ENCODE measurements around the gene HSPA12B.

HSPA12B gene

GRCh38 chr20:3755269-3755668, 22.8 kb downstream of the HSPA12B start:
- POLR2A ChIA-PET, result interaction anchor here (1.5 to 1.8 kb wide), 2 partner anchors 11 to 12 kb away, joined by 4 to 8 read pairs; partner anchors contain the start of gene ADISSP
- DNase-seq (ENCODE audit: extremely low spot score), result no peak
- TF ChIP-seq HDGF (IDR thresholded peaks at IDR 0.05; ENCODE audit: borderline replicate concordance) (no peak), FOXM1 (IDR thresholded peaks at IDR 0.05; ENCODE audit: borderline replicate concordance) (no peak)
- CTCF ChIA-PET, result interaction anchor here (1.1 kb wide), 1 partner anchor 26 kb away, joined by 3 read pairs; the partner anchor contains the start of gene SPEF1

GRCh38 chr20:3755814-3756480, 23.5 kb downstream of the HSPA12B start:
- DNase-seq (ENCODE audit: extremely low spot score), result no peak
- ChIA-PET CTCF (interaction anchor here (1.1 kb wide), 1 partner anchor 25 kb away, joined by 3 read pairs; the partner anchor contains the start of gene SPEF1), POLR2A (interaction anchor here (1.5 to 2.5 kb wide), 3 partner anchors 10 to 12 kb away, joined by 4 to 13 read pairs (median 8); partner anchors contain the start of gene ADISSP)
- no peak for TF ChIP-seq CTBP1 (IDR thresholded peaks at IDR 0.05; ENCODE audit: borderline replicate concordance)
- no peak for TF ChIP-seq LEF1 (IDR thresholded peaks at IDR 0.05; ENCODE audit: borderline replicate concordance)
- TF ChIP-seq ARNT (IDR thresholded peaks at IDR 0.05), result no peak
- no peak for TF ChIP-seq FOXK2 (IDR thresholded peaks at IDR 0.05)
- TF ChIP-seq SUZ12 (IDR thresholded peaks at IDR 0.05), result no peak

GRCh38 chr20:3757268-3757667, 24.8 kb downstream of the HSPA12B start:
- TF ChIP-seq SP1 (IDR thresholded peaks at IDR 0.05) (no peak), ELF4 (IDR thresholded peaks at IDR 0.05) (no peak), CTBP1 (IDR thresholded peaks at IDR 0.05; ENCODE audit: borderline replicate concordance) (no peak), ZNF384 (IDR thresholded peaks at IDR 0.05) (no peak), NFRKB (IDR thresholded peaks at IDR 0.05) (no peak), FOXM1 (IDR thresholded peaks at IDR 0.05; ENCODE audit: borderline replicate concordance) (no peak), LEF1 (IDR thresholded peaks at IDR 0.05; ENCODE audit: borderline replicate concordance) (no peak), FOXK2 (IDR thresholded peaks at IDR 0.05) (no peak), ARNT (IDR thresholded peaks at IDR 0.05) (no peak), BHLHE40 (IDR thresholded peaks at IDR 0.05; ENCODE audit: borderline replicate concordance) (no peak), SUZ12 (IDR thresholded peaks at IDR 0.05) (no peak), PKNOX1 (IDR thresholded peaks at IDR 0.05) (no peak), TARDBP (IDR thresholded peaks at IDR 0.05) (no peak), L3MBTL2 (conservative IDR thresholded peaks at IDR 0.05) (no peak), FOXA1 (IDR thresholded peaks at IDR 0.05) (no peak), HDGF (IDR thresholded peaks at IDR 0.05; ENCODE audit: borderline replicate concordance) (no peak)
- ChIA-PET POLR2A (interaction anchor here (2.5 kb wide), 1 partner anchor 11 kb away, joined by 13 read pairs; the partner anchor contains the start of gene ADISSP), CTCF (interaction anchor here (0.7 to 1.1 kb wide), 2 partner anchors 10 to 13 kb away, joined by 3 to 4 read pairs; partner anchors contain the start of gene ADISSP)
- no peak for DNase-seq (ENCODE audit: extremely low spot score)

- DNase-seq (ENCODE audit: extremely low spot score), result no peak
- ChIA-PET CTCF (no interaction called here), POLR2A (interaction anchor here (2.5 kb wide), 1 partner anchor 10 kb away, joined by 13 read pairs; the partner anchor contains the start of gene ADISSP)
- TF ChIP-seq NFRKB (IDR thresholded peaks at IDR 0.05) (no peak), ELF4 (IDR thresholded peaks at IDR 0.05) (no peak), LEF1 (IDR thresholded peaks at IDR 0.05; ENCODE audit: borderline replicate concordance) (no peak), SUZ12 (IDR thresholded peaks at IDR 0.05) (no peak), SP1 (IDR thresholded peaks at IDR 0.05) (no peak), FOXA1 (IDR thresholded peaks at IDR 0.05) (no peak), L3MBTL2 (conservative IDR thresholded peaks at IDR 0.05) (no peak)
These were observed 26.1 kb downstream of the HSPA12B start for GRCh38 chr20:3758566-3758965.

- CTCF ChIA-PET, result interaction anchor here (0.5 kb wide), 1 partner anchor 294 kb away, joined by 3 read pairs; no protein-coding TSS in a partner anchor
- no peak for DNase-seq (ENCODE audit: extremely low spot score)
- POLR2A ChIA-PET, result no interaction called here
- no peak for TF ChIP-seq PKNOX1 (IDR thresholded peaks at IDR 0.05)
These were observed 26.9 kb downstream of the HSPA12B start for GRCh38 chr20:3759316-3759823.

GRCh38 chr20:3759884-3760283, 27.4 kb downstream of the HSPA12B start:
- CTCF ChIA-PET, result no interaction called here
- no peak for DNase-seq (ENCODE audit: extremely low spot score)
- TF ChIP-seq TARDBP (IDR thresholded peaks at IDR 0.05) (no peak), ELF4 (IDR thresholded peaks at IDR 0.05) (no peak), FOXM1 (IDR thresholded peaks at IDR 0.05; ENCODE audit: borderline replicate concordance) (no peak), CTBP1 (IDR thresholded peaks at IDR 0.05; ENCODE audit: borderline replicate concordance) (no peak), NFRKB (IDR thresholded peaks at IDR 0.05) (no peak), ZNF384 (IDR thresholded peaks at IDR 0.05) (no peak), BHLHE40 (IDR thresholded peaks at IDR 0.05; ENCODE audit: borderline replicate concordance) (no peak), FOXK2 (IDR thresholded peaks at IDR 0.05) (no peak), FOXA1 (IDR thresholded peaks at IDR 0.05) (no peak), ARNT (IDR thresholded peaks at IDR 0.05) (no peak), SUZ12 (IDR thresholded peaks at IDR 0.05) (no peak), HDGF (IDR thresholded peaks at IDR 0.05; ENCODE audit: borderline replicate concordance) (no peak), PKNOX1 (IDR thresholded peaks at IDR 0.05) (no peak), LEF1 (IDR thresholded peaks at IDR 0.05; ENCODE audit: borderline replicate concordance) (no peak)
- POLR2A ChIA-PET, result no interaction called here
